HL-60/S4 treated with retinoic acid at 250 ng/mL for 4 days and 3 days (cell line): ENCODE measurements around the gene KIZ.

Source experiments
- in situ Hi-C: fragments of 300-500 bp; cut with MboI; formaldehyde crosslinking; loops from 2 replicates; pipeline ENCODE4 v1.7.0; 2022; ENCODE audit warnings: low sequenced_read_pairs

The KIZ gene

DNA sequence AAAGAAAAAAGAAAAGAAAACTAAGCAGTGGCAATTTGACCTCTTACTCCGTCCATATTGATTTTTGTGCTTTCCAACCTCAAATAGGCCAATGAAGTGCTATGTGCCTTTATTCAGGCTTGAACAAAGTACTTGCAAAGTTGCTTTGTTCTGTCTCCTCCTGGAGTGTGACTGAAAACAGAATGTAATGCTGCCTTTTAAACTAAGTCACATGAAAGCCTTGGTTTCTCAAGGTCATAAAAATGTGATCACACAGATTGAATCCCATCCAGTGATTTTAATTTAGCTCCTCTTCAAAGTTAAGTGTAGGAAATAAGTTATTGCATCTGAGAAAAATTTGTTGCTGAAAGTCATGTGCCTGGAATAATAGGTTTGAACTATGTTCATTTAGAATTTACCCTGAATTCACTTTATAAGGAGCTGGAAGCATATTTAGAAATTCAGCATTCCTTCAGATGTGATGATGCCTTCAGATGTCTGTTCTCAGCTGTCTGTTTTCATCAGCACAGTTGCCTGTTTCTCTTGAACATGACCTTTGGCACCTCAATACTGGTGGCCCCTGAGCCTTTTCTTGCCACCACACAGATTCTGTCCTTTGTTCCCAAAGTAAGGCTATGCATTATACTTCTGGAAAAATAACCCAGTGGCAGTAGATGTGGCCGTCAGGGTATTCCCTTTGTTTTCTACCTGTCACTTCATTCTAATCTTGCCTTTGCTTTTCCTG, 48.8 kb downstream of the KIZ start:
- in situ Hi-C loops = no loop called here

DNA sequence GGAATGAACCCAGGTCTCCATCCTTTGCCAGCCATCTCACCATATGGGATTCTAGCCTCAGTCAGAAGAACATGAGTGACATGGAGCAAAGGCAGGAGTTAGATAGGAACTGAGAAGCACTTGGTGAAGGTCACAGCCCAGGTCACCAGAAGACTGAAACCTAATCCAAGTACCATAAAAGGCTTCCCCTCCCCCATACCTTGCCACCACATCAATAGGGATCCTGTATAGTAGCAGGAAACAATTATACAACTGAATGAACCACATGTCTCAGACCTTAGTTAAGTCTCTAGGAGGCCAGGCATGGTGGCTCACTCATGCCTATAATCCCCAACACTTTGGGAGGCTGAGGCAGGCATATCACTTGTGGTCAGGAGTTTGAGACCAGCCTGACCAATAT, 49.6 kb downstream of the KIZ start:
- in situ Hi-C loops = no loop called here

GRCh38 chr20:21177767-21178166, 51.9 kb downstream of the KIZ start:
- in situ Hi-C loops = no loop called here

DNA sequence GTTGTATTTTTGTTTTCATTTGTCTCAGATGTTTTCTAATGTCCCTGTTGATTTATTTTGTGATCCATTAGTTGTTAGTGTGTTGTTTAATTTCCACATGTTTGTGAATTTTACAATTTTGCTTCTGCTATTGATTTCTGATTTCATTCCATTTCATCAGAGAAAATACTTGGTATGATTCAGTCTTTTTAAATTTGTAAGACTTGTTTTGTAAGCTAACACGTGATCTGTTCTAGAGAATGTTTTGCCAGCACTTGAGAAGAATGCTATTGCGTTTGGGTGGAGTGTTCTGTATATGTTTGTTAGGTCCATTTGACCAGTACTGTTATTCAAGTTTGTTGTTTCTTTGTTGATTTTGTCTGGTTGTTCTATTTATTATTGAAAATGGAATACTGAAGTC, 53.9 kb downstream of the KIZ start:
- in situ Hi-C loops = no loop called here

- in situ Hi-C loops = no loop called here
Observed at GRCh38 chr20:21180248-21180647, 54.4 kb downstream of the KIZ start.

DNA sequence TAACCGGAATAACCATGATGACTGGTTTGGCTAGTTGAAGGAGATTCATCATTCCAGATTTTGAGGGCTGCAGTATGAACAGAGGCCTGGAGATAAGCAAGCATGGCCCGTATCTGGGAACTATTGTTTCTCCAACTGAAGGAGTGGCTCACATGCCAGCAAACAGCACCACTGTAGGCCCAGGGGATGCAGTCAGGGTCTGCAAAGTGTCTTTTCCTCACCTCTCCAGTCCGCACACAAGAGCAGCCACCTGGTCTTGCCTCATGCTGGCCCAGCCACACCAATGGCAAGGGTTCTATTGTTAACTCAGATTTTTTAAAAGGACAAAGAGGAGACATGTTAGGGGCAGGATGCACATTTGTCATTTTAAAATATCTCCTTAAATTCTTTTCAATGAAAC, 55.1 kb downstream of the KIZ start:
- in situ Hi-C loops = no loop called here

DNA sequence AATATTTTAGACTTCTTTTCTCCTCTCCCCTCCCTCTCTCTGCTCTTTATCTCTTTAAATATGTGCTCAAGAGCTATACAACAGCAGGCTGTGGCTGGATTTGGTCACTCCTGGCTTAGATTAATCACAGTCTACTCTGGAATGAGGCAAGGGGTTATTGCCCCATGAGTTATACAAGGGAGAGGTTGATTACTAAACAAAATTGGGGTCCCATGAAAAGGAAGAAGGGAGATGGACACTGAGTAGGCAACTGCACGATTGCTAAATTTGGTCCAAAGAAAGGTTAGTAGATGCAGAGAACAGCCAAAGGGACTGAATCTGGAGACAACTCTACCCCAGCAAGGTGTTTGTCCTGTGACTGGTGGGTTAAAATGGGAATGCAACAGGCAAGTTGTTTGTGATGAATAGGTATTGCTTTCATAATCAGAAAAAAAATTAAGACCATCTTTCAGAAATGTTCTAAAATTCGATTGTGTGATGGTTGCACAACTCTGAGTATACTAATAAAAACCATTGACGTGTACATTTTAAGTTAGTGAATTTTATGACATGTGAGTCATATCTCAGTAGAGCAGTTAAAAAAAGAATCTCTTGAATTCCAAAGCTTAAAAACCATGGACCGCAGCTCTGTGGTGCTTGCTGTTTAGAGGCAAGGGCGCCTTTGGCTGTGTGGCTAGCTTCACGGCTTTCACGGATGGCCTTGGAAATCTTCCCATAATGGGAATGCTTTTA, 57.1 kb downstream of the KIZ start:
- in situ Hi-C loops = no loop called here

DNA sequence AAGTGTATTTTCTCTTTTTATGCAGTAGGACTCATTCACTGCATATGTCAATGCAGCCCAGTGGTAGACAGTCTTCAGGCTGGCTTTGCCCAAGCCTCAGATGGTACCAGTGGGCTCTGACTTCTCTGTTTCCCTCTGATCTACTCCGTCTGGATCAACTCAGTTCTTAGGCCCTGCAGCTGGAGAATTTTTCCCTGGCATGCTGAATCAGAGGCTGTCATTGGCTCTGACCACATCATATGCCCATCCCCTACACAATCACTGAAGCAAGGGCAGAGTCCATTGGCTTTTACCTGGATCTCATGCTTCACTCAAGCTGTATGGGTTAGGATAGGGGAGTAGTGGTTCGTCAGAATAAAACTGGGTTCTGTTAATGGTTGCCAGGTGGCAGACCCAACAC, 57.8 kb downstream of the KIZ start:
- in situ Hi-C loops = no loop called here

DNA sequence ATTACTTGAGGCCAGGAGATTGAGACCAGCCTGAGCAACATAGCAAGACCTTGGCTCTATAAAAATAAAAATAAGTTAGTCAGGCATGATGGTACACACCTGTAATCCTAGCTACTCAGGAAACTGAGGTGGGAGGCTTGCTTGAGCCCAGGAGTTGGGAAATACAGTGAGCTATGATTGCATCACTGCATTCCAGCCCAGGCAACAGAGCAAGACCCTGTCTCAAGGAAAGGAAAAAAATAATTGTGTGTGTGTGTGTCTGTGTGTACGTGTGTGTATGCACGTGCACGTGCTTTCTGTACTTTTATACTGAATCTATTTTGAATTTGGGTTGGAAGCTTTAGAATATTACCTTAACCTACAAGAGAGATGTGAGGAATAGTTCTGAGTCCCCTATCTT, 58.9 kb downstream of the KIZ start:
- in situ Hi-C loops = no loop called here

DNA sequence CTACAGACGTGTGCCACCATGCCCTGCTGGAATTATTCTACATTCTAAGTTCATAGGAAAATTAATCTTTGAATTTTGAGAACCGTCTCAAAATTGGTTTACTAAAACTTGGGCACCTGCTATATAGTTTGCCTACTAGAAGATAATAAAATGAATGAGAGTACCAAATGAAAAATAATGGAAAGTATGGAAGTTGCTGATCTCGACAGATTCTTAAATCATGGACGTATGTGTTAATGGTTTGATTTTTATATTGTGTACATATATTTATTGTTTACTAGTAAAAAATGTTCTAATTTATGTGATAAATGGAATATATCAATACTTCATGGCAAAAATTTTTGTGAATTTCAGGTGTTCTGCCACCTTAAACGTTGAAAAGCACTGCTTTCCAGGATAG, 60.0 kb downstream of the KIZ start:
- in situ Hi-C loops = no loop called here

GRCh38 chr20:21189761-21190523, 64.1 kb downstream of the KIZ start:
- in situ Hi-C loops = no loop called here

DNA sequence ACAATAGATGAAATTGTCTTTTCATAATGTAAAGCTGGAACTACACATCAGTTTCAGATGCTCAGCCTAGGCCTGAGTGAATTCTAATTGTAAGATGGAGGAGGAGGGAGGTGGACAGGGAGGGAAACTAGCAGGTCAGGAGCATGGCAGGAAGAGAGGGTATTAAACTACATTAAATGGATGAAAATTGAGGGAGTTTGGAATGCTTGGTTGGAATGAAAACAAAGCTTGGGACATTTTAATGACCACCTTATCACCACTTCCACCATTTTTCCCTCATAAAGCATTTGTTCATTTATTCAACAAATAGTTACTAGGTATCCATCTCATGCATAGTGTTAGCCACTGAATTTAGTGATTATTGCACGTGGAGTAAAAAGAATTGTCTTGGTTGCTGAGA, 65.0 kb downstream of the KIZ start:
- in situ Hi-C loops = no loop called here

DNA sequence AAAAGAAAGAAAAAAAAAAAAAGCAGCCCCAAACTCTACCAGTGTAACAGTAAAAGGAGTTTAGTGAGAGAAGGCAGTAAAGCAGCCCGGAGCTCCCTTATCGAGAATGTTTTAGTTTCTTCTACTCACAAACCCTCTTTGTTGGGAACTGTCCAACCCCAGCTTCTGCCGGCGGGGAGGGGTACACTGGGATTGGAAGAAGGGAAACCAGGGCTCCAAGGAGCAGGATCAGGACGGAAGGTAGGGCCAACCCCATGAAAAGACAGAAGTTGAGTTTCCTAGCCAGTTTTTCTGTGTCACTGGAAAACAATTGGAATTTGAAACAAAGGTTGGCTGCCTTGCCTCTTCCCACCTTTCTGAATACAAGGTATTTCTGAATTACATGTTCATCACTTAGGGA, 66.0 kb downstream of the KIZ start:
- in situ Hi-C loops = no loop called here

- in situ Hi-C loops = no loop called here
Observed at GRCh38 chr20:21202259-21202658, 76.4 kb downstream of the KIZ start.

DNA sequence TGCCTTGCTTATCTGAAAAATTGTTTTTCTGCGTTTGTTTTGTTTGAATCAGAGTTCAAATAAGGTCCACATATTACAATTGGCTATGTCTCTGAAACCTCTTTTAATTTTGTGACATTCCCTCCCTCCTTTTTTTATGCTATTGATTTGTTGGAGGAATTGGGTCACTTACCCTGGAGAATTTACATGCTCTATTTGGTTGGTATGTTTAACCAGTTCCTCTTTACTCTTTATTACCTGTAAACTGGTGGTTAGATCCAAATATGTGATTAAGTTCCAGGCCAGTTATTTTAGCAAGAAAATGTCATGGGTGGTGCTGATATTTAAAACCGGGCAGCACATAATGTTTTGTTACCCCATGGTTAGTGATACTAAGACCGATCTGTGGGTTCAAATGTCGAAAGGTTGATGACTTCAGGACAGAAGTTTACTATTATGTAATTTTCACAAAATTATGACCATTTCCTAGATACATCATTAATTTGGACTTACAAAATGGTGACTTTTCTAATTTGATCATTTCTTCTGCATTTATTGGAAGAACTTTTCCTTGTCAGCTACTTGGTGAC, 77.3 kb downstream of the KIZ start:
- in situ Hi-C loops = no loop called here

DNA sequence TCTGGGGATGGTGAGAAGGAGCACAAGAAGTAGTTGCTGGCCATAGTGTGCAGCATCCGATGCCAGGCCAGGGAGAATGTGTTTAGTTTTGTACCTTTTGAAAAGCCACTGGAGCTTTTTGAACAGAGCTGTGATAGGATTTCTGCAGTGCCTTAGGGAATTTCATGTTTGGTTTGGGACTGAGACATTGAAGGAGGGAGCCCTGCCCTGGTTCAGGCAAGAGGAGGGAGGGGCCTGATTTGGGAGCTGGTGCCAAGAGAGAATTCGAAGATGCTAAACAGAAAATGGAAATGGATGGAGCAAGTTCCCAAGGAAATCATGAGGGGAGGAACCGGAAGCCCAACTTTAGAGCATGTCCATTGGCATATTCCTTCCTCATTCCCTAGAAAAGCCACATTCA, 80.7 kb downstream of the KIZ start:
- in situ Hi-C loops = no loop called here

DNA sequence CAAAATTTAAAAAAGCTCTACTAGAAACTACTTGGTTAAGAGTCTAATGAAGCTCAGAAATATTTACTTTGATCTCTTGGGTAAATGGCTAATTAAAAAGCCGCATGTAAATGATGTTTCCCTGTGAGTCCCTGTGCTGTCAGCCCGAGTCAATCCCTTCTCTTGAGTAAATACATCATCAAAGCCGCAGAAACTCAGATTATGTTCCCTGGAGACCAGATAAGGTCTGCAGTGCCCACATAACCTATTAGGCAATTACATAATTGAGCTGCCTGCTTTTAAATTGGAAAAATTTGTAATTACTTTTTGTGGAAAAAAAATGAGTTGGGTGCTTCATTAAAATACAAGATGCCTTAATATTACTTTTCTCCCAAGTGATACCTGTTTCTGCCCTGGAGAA, 83.1 kb downstream of the KIZ start:
- in situ Hi-C loops = no loop called here

- in situ Hi-C loops = no loop called here
Observed at GRCh38 chr20:21209668-21210067, 83.8 kb downstream of the KIZ start.

GRCh38 chr20:21213691-21214090, 87.8 kb downstream of the KIZ start:
- in situ Hi-C loops = no loop called here

GRCh38 chr20:21214431-21214830, 88.5 kb downstream of the KIZ start:
- in situ Hi-C loops = no loop called here

DNA sequence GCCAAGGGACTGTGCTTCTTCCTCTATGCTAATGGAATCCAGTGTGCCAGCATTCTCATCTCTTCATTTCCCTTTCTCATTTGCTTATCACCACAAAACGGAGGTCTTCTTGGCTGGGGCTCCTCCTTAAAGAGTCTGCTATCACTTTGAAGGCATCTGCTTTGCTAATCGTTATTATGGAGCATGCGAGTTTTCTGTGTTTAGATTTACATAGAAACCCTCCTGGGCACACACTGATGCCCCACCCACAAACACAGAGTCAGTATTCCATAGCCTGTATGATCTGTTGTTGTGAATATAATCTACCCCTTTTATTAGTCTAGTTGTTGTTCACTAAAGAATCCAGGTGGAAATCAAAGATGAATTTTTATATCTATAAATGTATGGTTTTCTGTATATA, 93.8 kb downstream of the KIZ start:
- in situ Hi-C loops = no loop called here

GRCh38 chr20:21224217-21224616, 98.3 kb downstream of the KIZ start:
- in situ Hi-C loops = no loop called here
